CD4-positive, alpha-beta T cell treated with Interleukin-15 for 1 hour (primary cell): ENCODE results near the gene RS1.

Source experiments
- DNase-seq: peaks from one replicate; pipeline ENCODE4 v3.0.0-alpha.2; 2020

Gene RS1

GRCh38 chrX:18668071-18668835 is 3.7 kb downstream of the RS1 start:
- DNase-seq = no peak

GRCh38 chrX:18666614-18667013 is 5.3 kb downstream of the RS1 start:
- peak; percentile 46 for DNase-seq

- no peak for DNase-seq
Measured at GRCh38 chrX:18664947-18665346, 7.0 kb downstream of the RS1 start.

- DNase-seq = no peak
Measured at GRCh38 chrX:18661273-18661672, 10.6 kb downstream of the RS1 start.

- no peak for DNase-seq
Measured at GRCh38 chrX:18654875-18655836, 16.8 kb downstream of the RS1 start.

GRCh38 chrX:18652636-18653035 is 19.3 kb downstream of the RS1 start:
- DNase-seq = no peak

- no peak for DNase-seq
Measured at GRCh38 chrX:18650662-18651061, 21.2 kb downstream of the RS1 start.

- DNase-seq = no peak
Measured at GRCh38 chrX:18649498-18649951, 22.4 kb downstream of the RS1 start.

GRCh38 chrX:18647621-18648020 is 24.3 kb downstream of the RS1 start:
- DNase-seq = no peak

GRCh38 chrX:18643853-18644252 is 28.1 kb downstream of the RS1 start:
- DNase-seq = no peak

- no peak for DNase-seq
Measured at GRCh38 chrX:18643243-18643642, 28.7 kb downstream of the RS1 start.

- no peak for DNase-seq
Measured at GRCh38 chrX:18640686-18641085, 31.2 kb downstream of the RS1 start.

GRCh38 chrX:18639280-18639679 is 32.6 kb downstream of the RS1 start:
- DNase-seq = no peak

GRCh38 chrX:18638398-18638797 is 33.5 kb downstream of the RS1 start:
- no peak for DNase-seq

- no peak for DNase-seq
Measured at GRCh38 chrX:18630934-18631333, 41.0 kb downstream of the RS1 start.

GRCh38 chrX:18624599-18624998 is 47.3 kb downstream of the RS1 start:
- DNase-seq = no peak

GRCh38 chrX:18620349-18620748 is 51.6 kb downstream of the RS1 start:
- no peak for DNase-seq

- DNase-seq = no peak
Measured at GRCh38 chrX:18619288-18619687, 52.6 kb downstream of the RS1 start.

GRCh38 chrX:18617407-18617750 is 54.5 kb downstream of the RS1 start:
- no peak for DNase-seq

GRCh38 chrX:18616688-18617406 is 55.1 kb downstream of the RS1 start:
- DNase-seq = no peak

GRCh38 chrX:18613930-18614639 is 57.8 kb downstream of the RS1 start:
- no peak for DNase-seq

GRCh38 chrX:18607966-18608365 is 63.9 kb downstream of the RS1 start:
- no peak for DNase-seq

- no peak for DNase-seq
Measured at GRCh38 chrX:18598413-18598812, 73.5 kb downstream of the RS1 start.
